ENCODE measurements around the gene RAP1A. TPM values are rescaled to one million over a fixed set of nuclear protein-coding genes. Genes with fewer than 3 reads are reported as not detected.

Gene RAP1A
- total and polyA plus RNA-seq, 4 donors: 14.2 to 31.4 (median 25.8) TPM

GRCh38 chr1:111691886-111692285 lies 72.3 kb downstream of the RAP1A start:
- DNase-seq (ENCODE audit: low spot score): no peak
- Histone ChIP-seq H3K36me3 (ENCODE audit: control insufficient read depth in 4 of 4, insufficient read depth in 3 of 4, low read depth in 1 of 4, low read length in 3 of 4) (peaks cover 0 to 11% (median 5%) of the 10 kb centered on the region in 4 donors), H3K4me1 (ENCODE audit: control insufficient read depth in 4 of 4, insufficient read depth in 4 of 4, low read length in 3 of 4) (peaks cover 1 to 6% (median 5%) of the 10 kb centered on the region in 4 donors), H3K27me3 (ENCODE audit: control insufficient read depth in 4 of 4, insufficient read depth in 4 of 4, low read length in 3 of 4) (no peaks in the 10 kb centered on the region), H3K4me3 (ENCODE audit: low read depth in 1 of 3, low read length in 3 of 3) (no peak overlapping the region), H3K9me3 (ENCODE audit: control insufficient read depth in 4 of 4, low read length in 3 of 4) (no peaks in the 10 kb centered on the region), H3K9ac (ENCODE audit: low read depth in 1 of 2, low read length in 2 of 2) (no peak overlapping the region), H3K27ac (ENCODE audit: low read depth in 1 of 2, low read length in 2 of 2) (no peak overlapping the region)
- WGBS: 99% methylated on average over 1 of the region's 1 CpG
- TF ChIP-seq HNF4A (conservative IDR thresholded peaks at IDR 0.05) (no peak), EGR1 (IDR thresholded peaks at IDR 0.05; ENCODE audit: low read depth in 2 of 2) (no peak), YY1 (IDR thresholded peaks at IDR 0.05) (no peak), REST (IDR thresholded peaks at IDR 0.05) (no peak), FOXA1 (IDR thresholded peaks at IDR 0.05) (no peak), RAD21 (IDR thresholded peaks at IDR 0.05) (no peak), ZBTB33 (IDR thresholded peaks at IDR 0.05) (no peak)

- peaks cover 0 to 3% (median under 1%) of the 10 kb centered on the region in 4 donors for H3K4me1 ChIP-seq (ENCODE audit: control insufficient read depth in 4 of 4, insufficient read depth in 4 of 4, low read length in 3 of 4)
- H3K27ac ChIP-seq (ENCODE audit: low read depth in 1 of 2, low read length in 2 of 2): no peak overlapping the region
- H3K4me3 ChIP-seq (ENCODE audit: low read depth in 1 of 3, low read length in 3 of 3): no peak overlapping the region
- no peak overlapping the region for H3K9ac ChIP-seq (ENCODE audit: low read depth in 1 of 2, low read length in 2 of 2)
- peaks cover 0 to 27% (median 20%) of the 10 kb centered on the region in 4 donors for H3K36me3 ChIP-seq (ENCODE audit: control insufficient read depth in 4 of 4, insufficient read depth in 3 of 4, low read depth in 1 of 4, low read length in 3 of 4)
- no peak for DNase-seq (ENCODE audit: low spot score)
- 88% methylated on average over 1 of the region's 1 CpG for WGBS
- no peaks in the 10 kb centered on the region for H3K9me3 ChIP-seq (ENCODE audit: control insufficient read depth in 4 of 4, low read length in 3 of 4)
- no peaks in the 10 kb centered on the region for H3K27me3 ChIP-seq (ENCODE audit: control insufficient read depth in 4 of 4, insufficient read depth in 4 of 4, low read length in 3 of 4)
- TF ChIP-seq ZBTB33 (IDR thresholded peaks at IDR 0.05): no peak
These were observed 76.2 kb downstream of the RAP1A start for GRCh38 chr1:111695801-111696200.

GRCh38 chr1:111696330-111696729 lies 76.7 kb downstream of the RAP1A start:
- no peak for DNase-seq (ENCODE audit: low spot score)
- Histone ChIP-seq H3K36me3 (ENCODE audit: control insufficient read depth in 4 of 4, insufficient read depth in 3 of 4, low read depth in 1 of 4, low read length in 3 of 4) (peaks cover 0 to 30% (median 22%) of the 10 kb centered on the region in 4 donors), H3K4me3 (ENCODE audit: low read depth in 1 of 3, low read length in 3 of 3) (no peak overlapping the region), H3K4me1 (ENCODE audit: control insufficient read depth in 4 of 4, insufficient read depth in 4 of 4, low read length in 3 of 4) (peaks cover 0 to 3% (median under 1%) of the 10 kb centered on the region in 4 donors), H3K27ac (ENCODE audit: low read depth in 1 of 2, low read length in 2 of 2) (no peak overlapping the region), H3K9ac (ENCODE audit: low read depth in 1 of 2, low read length in 2 of 2) (no peak overlapping the region), H3K27me3 (ENCODE audit: control insufficient read depth in 4 of 4, insufficient read depth in 4 of 4, low read length in 3 of 4) (no peaks in the 10 kb centered on the region), H3K9me3 (ENCODE audit: control insufficient read depth in 4 of 4, low read length in 3 of 4) (no peaks in the 10 kb centered on the region)
- TF ChIP-seq HNF4A (conservative IDR thresholded peaks at IDR 0.05): no peak
- TF ChIP-seq REST (IDR thresholded peaks at IDR 0.05): no peak
- TF ChIP-seq FOXA2 (IDR thresholded peaks at IDR 0.05): no peak
- TF ChIP-seq YY1 (IDR thresholded peaks at IDR 0.05): no peak
- no peak for TF ChIP-seq ATF3 (IDR thresholded peaks at IDR 0.05)
- no peak for TF ChIP-seq CTCF (IDR thresholded peaks at IDR 0.05; ENCODE audit: low read depth, low read length, missing input control)
- no peak for TF ChIP-seq RAD21 (IDR thresholded peaks at IDR 0.05)
- TF ChIP-seq RXRA (IDR thresholded peaks at IDR 0.05): no peak
- no peak for TF ChIP-seq GABPA (IDR thresholded peaks at IDR 0.05 in 1 of 2, conservative IDR thresholded peaks at IDR 0.05 in 1 of 2)
- TF ChIP-seq JUND (IDR thresholded peaks at IDR 0.05): no peak
- no peak for TF ChIP-seq TAF1 (conservative IDR thresholded peaks at IDR 0.05)

Data from liver (tissue), 9 donors.